Prostate gland (tissue), 2 donors: ENCODE measurements around the gene GNAZ.

Source experiments
- POLR2A ChIP-seq: fragments of 450-650 bp; IDR thresholded peaks from one replicate; pipeline ENCODE4 v1.6.1; 2016; ENCODE audit warnings: antibody characterized with exemption, mild to moderate bottlenecking
- POLR2AphosphoS5 ChIP-seq: sonication (generic); formaldehyde crosslinking; IDR thresholded peaks from one replicate; pipeline ENCODE4 v1.6.1; 2017; ENCODE audit warnings: antibody characterized with exemption
- TF ChIP-seq, protein P1 (sequence below), 4 experiments: fragments of 200-600 bp in 2 of 4; fragments of 450-650 bp in 2 of 4; sonication (generic) in 2 of 4; IDR thresholded peaks; 1 replicate in 3 of 4; 2 replicates in 1 of 4; pipeline ENCODE4 v1.5.1; 2016 to 2019; ENCODE audit warnings: antibody characterized with exemption in 4 of 4, mild to moderate bottlenecking in 2 of 4, moderate library complexity in 2 of 4

DNA sequence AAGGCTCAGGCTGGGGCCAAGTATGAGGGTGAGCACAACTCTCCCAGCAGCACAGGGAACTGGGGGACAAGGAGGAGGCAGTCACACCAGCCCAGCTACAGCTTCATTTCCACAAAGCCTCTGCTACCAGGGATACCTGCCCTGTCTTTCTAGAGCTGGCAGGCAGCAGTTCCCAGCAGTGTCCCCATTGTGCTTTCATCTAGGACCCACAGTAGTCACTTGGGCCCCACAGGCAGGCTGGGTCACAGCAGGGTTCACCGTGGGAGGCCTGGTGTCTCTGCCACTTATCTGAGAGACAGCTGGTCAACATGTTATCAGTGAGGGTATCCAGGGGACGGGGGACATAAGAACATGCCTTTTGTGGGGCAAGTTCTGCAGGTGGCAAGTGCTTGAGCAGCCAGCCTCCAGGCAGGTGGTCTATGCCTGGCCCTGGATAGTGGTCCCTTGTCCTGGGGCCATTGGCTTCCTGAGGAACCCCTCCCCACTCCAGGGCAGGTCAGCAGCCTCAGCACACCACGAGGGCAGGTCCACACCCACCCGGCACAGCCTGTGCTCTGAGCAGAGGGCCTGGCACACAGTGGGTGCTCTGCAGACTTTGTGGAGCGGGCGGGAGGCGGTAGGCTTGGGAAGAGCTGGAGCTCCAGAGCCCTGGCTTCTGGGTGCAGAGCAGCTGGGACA, 29.9 kb downstream of the GNAZ start:
- TF ChIP-seq POLR2AphosphoS5 (no peak), POLR2A (no peak)
- TF ChIP-seq, protein P1, sequence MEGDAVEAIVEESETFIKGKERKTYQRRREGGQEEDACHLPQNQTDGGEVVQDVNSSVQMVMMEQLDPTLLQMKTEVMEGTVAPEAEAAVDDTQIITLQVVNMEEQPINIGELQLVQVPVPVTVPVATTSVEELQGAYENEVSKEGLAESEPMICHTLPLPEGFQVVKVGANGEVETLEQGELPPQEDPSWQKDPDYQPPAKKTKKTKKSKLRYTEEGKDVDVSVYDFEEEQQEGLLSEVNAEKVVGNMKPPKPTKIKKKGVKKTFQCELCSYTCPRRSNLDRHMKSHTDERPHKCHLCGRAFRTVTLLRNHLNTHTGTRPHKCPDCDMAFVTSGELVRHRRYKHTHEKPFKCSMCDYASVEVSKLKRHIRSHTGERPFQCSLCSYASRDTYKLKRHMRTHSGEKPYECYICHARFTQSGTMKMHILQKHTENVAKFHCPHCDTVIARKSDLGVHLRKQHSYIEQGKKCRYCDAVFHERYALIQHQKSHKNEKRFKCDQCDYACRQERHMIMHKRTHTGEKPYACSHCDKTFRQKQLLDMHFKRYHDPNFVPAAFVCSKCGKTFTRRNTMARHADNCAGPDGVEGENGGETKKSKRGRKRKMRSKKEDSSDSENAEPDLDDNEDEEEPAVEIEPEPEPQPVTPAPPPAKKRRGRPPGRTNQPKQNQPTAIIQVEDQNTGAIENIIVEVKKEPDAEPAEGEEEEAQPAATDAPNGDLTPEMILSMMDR (IDR thresholded peaks at IDR 0.05), result no peak
